ENCODE results near the gene IL9. TPM values are rescaled to one million over a fixed set of nuclear protein-coding genes. Genes with fewer than 3 reads are reported as not detected.

IL9 gene
- total and polyA plus RNA-seq, 2 experiments from 2014 or later, result not detected

DNA sequence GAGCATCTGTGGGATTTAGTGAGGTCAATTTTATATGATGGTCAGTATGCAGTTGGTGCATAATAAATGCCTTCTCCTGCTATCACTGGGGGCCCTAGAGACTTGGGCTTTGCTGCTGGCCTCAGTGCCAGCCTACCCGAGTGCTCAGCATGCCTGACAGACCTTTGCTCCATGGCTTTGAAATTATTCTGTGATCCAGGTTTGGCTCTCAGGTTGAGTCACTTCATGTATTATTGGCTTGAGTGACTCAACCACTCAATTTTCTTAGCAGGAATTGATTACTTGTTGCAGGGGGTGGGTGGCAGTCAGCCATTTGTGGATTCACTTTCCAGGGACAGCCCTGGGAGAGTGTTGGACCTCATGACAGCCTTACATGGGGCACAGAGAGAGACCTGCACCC, 47.7 kb downstream of the IL9 start:
- Histone ChIP-seq H3K79me2 (no peaks in the 10 kb centered on the region), H3K27ac (no peak overlapping the region), H3K36me3 (replicated peaks; ENCODE audit: insufficient read depth, low read depth) (no peaks in the 10 kb centered on the region), H3K9me2 (replicated peaks; ENCODE audit: insufficient read depth) (no peaks in the 10 kb centered on the region), H3K9me3 (ENCODE audit: low read depth) (no peaks in the 10 kb centered on the region), H3K27me3 (no peaks in the 10 kb centered on the region), H3K4me2 (no peak overlapping the region), H3K4me1 (ENCODE audit: insufficient read depth) (no peaks in the 10 kb centered on the region), H4K20me1 (ENCODE audit: insufficient read depth, poor library complexity, severe bottlenecking) (no peaks in the 10 kb centered on the region), H3K4me3 (no peak overlapping the region), H2AFZ (no peak overlapping the region)
- 60% methylated on average over 1 of the region's 1 CpG for WGBS (ENCODE audit: low lambda C conversion rate, missing lambda C conversion rate)
- DNase-seq (ENCODE audit: low spot score), result no peak
- TF ChIP-seq, protein P1, sequence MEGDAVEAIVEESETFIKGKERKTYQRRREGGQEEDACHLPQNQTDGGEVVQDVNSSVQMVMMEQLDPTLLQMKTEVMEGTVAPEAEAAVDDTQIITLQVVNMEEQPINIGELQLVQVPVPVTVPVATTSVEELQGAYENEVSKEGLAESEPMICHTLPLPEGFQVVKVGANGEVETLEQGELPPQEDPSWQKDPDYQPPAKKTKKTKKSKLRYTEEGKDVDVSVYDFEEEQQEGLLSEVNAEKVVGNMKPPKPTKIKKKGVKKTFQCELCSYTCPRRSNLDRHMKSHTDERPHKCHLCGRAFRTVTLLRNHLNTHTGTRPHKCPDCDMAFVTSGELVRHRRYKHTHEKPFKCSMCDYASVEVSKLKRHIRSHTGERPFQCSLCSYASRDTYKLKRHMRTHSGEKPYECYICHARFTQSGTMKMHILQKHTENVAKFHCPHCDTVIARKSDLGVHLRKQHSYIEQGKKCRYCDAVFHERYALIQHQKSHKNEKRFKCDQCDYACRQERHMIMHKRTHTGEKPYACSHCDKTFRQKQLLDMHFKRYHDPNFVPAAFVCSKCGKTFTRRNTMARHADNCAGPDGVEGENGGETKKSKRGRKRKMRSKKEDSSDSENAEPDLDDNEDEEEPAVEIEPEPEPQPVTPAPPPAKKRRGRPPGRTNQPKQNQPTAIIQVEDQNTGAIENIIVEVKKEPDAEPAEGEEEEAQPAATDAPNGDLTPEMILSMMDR (IDR thresholded peaks at IDR 0.05; ENCODE audit: poor library complexity), result no peak
- TF ChIP-seq EZH2phosphoT487 (IDR thresholded peaks at IDR 0.05; ENCODE audit: low read depth, severe bottlenecking, unreplicated experiment) (no peak), EZH2 (IDR thresholded peaks at IDR 0.05; ENCODE audit: borderline replicate concordance) (no peak)

DNA sequence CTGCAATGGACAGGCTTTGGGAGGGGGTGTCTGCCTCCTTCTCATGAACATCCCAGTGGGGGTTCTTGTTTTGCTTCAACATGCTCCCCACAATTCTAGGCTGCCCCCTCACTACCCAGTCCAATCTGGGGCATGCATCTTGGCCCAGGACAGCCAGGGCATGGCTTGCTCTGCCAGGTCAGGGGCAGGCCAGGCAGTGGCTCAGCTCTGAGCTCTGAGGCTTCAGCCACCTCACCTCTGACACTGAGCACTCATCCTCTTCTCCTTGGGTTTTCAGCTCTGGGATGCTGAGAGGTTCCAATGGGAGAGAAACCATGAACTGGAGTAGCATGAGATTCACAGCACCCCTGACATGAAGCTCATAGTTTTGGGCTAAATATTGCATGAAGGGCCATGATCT, 49.3 kb downstream of the IL9 start:
- no peaks in the 10 kb centered on the region for H3K9me3 ChIP-seq (ENCODE audit: low read depth)
- DNase-seq (ENCODE audit: low spot score), result no peak
- H3K79me2 ChIP-seq, result no peaks in the 10 kb centered on the region
- H3K4me3 ChIP-seq, result no peak overlapping the region
- H2AFZ ChIP-seq, result no peak overlapping the region
- no peaks in the 10 kb centered on the region for H3K4me1 ChIP-seq (ENCODE audit: insufficient read depth)
- TF ChIP-seq EZH2phosphoT487 (IDR thresholded peaks at IDR 0.05; ENCODE audit: low read depth, severe bottlenecking, unreplicated experiment), result no peak
- TF ChIP-seq EZH2 (IDR thresholded peaks at IDR 0.05; ENCODE audit: borderline replicate concordance), result no peak
- TF ChIP-seq, protein P1 (IDR thresholded peaks at IDR 0.05; ENCODE audit: poor library complexity), result no peak
- H3K36me3 ChIP-seq (replicated peaks; ENCODE audit: insufficient read depth, low read depth), result no peaks in the 10 kb centered on the region
- H3K27me3 ChIP-seq, result peaks cover 10% of the 10 kb centered on the region
- no peak overlapping the region for H3K4me2 ChIP-seq
- H4K20me1 ChIP-seq (ENCODE audit: insufficient read depth, poor library complexity, severe bottlenecking), result no peaks in the 10 kb centered on the region
- H3K9me2 ChIP-seq (replicated peaks; ENCODE audit: insufficient read depth), result no peaks in the 10 kb centered on the region
- no peak overlapping the region for H3K27ac ChIP-seq

DNA sequence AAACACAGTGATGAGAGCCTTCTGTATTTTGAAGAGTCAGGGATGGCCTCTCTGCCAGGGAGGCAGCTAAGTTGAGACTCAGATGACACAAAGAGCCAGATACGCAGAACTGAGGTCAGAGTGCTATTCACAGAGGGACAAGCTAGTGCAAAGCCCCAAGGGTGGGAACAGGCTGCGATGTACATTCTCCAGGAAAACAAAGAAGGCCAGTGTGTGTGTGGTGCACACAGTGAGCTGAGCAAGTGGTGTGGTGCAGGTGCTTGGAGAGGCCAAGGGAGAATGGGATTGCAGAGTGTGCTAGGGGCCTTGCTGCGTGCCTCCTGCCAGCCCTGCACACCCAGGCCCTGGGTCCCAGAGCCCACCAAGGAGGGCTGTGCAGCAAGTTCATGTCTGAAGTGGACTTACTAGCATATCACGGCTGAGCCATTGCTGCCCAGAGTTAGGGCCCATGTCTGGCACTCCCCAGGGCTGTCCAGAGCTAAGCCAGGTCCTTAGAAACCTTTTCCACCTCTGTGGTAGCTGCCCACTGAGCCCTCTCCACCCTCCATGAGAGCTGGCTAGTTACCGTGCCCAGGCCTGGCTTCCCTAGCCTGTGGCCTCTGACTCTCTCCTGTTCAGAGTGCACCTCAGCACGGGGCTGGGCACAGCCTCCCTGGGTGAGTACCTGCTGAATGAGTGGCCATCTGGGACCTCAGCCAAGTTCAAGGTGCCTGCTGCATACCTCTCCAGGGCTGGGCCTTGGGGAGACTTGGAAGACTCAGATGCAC, 51.9 kb downstream of the IL9 start:
- no peak overlapping the region for H2AFZ ChIP-seq
- no peaks in the 10 kb centered on the region for H3K79me2 ChIP-seq
- H3K4me3 ChIP-seq, result no peak overlapping the region
- H3K27ac ChIP-seq, result no peak overlapping the region
- WGBS (ENCODE audit: low lambda C conversion rate, missing lambda C conversion rate), result 83% methylated on average over 6 of the region's 6 CpGs
- TF ChIP-seq EZH2 (IDR thresholded peaks at IDR 0.05; ENCODE audit: borderline replicate concordance) (no peak), EZH2phosphoT487 (IDR thresholded peaks at IDR 0.05; ENCODE audit: low read depth, severe bottlenecking, unreplicated experiment) (no peak)
- TF ChIP-seq, protein P1 (IDR thresholded peaks at IDR 0.05; ENCODE audit: poor library complexity), result no peak
- H3K4me2 ChIP-seq, result no peak overlapping the region
- H3K4me1 ChIP-seq (ENCODE audit: insufficient read depth), result no peaks in the 10 kb centered on the region
- DNase-seq (ENCODE audit: low spot score), result no peak
- no peaks in the 10 kb centered on the region for H3K9me2 ChIP-seq (replicated peaks; ENCODE audit: insufficient read depth)
- H3K36me3 ChIP-seq (replicated peaks; ENCODE audit: insufficient read depth, low read depth), result no peaks in the 10 kb centered on the region
- H3K27me3 ChIP-seq, result peaks cover 17% of the 10 kb centered on the region
- no peaks in the 10 kb centered on the region for H3K9me3 ChIP-seq (ENCODE audit: low read depth)
- H4K20me1 ChIP-seq (ENCODE audit: insufficient read depth, poor library complexity, severe bottlenecking), result no peaks in the 10 kb centered on the region

Measured in hepatocyte (in vitro differentiated cells).